ENCODE results near the gene JSRP1.

JSRP1 gene

GRCh38 chr19:2270423-2271233, 14.4 kb upstream of the JSRP1 start:
- no peak for DNase-seq (ENCODE audit: low read depth)
- TF ChIP-seq CTCF (IDR thresholded peaks at IDR 0.05; ENCODE audit: control insufficient read depth, insufficient read depth, low read depth, low read length, missing control alignments): no peak
- peak overlapping the region; percentile 90 for H3K4me3 ChIP-seq (ENCODE audit: control insufficient read depth, low read depth, low read length)

GRCh38 chr19:2270157-2270422, 13.9 kb upstream of the JSRP1 start:
- H3K4me3 ChIP-seq (ENCODE audit: control insufficient read depth, low read depth, low read length): peak overlapping the region; percentile 90
- TF ChIP-seq CTCF (IDR thresholded peaks at IDR 0.05; ENCODE audit: control insufficient read depth, insufficient read depth, low read depth, low read length, missing control alignments): no peak
- no peak for DNase-seq (ENCODE audit: low read depth)

GRCh38 chr19:2269244-2270156, 13.3 kb upstream of the JSRP1 start:
- H3K4me3 ChIP-seq (ENCODE audit: control insufficient read depth, low read depth, low read length): peak overlapping the region; percentile 90
- no peak for TF ChIP-seq CTCF (IDR thresholded peaks at IDR 0.05; ENCODE audit: control insufficient read depth, insufficient read depth, low read depth, low read length, missing control alignments)
- DNase-seq (ENCODE audit: low read depth): peak; percentile 84

- H3K4me3 ChIP-seq (ENCODE audit: control insufficient read depth, low read depth, low read length): peak overlapping the region; percentile 88
- no peak for TF ChIP-seq CTCF (IDR thresholded peaks at IDR 0.05; ENCODE audit: control insufficient read depth, insufficient read depth, low read depth, low read length, missing control alignments)
- DNase-seq (ENCODE audit: low read depth): no peak
Observed at GRCh38 chr19:2268861-2269243, 12.6 kb upstream of the JSRP1 start.

- TF ChIP-seq CTCF (IDR thresholded peaks at IDR 0.05; ENCODE audit: control insufficient read depth, insufficient read depth, low read depth, low read length, missing control alignments): no peak
- H3K4me3 ChIP-seq (ENCODE audit: control insufficient read depth, low read depth, low read length): no peak overlapping the region; the same call in 1 of the 2 replicates
- no peak for DNase-seq (ENCODE audit: low read depth)
Observed at GRCh38 chr19:2268480-2268830, 12.2 kb upstream of the JSRP1 start.

- DNase-seq (ENCODE audit: low read depth): no peak
- no peak for TF ChIP-seq CTCF (IDR thresholded peaks at IDR 0.05; ENCODE audit: control insufficient read depth, insufficient read depth, low read depth, low read length, missing control alignments)
- H3K4me3 ChIP-seq (ENCODE audit: control insufficient read depth, low read depth, low read length): no peak overlapping the region
Observed at GRCh38 chr19:2266183-2266993, 10.2 kb upstream of the JSRP1 start.

Data from AG09309 (cell line).